SJCRH30 (cell line): ENCODE results near the gene CBFA2T3. TPM values are rescaled to one million over a fixed set of nuclear protein-coding genes. Genes with fewer than 3 reads are reported as not detected.
"Not testable (repeated sequence)": the region's sequence is repeated elsewhere in the genome, so short reads cannot be mapped to it uniquely, and the experiment has no call there.

Experiments used
- DNase-seq, 2 experiments: peaks; one replicate each; pipeline ENCODE4 v3.0.0-alpha.2; 2015 to 2020
- H3K27ac ChIP-seq: fragments of 250-450 bp; sonication (Bioruptor Pico); 2 replicates; pipeline ENCODE4 v1.5.1; 2020; ENCODE audit warnings: mild to moderate bottlenecking, moderate library complexity
- H3K27me3 ChIP-seq: fragments of 250-450 bp; sonication (Bioruptor Pico); 2 replicates; pipeline ENCODE4 v1.5.1; 2020; ENCODE audit warnings: mild to moderate bottlenecking, moderate library complexity
- H3K36me3 ChIP-seq: fragments of 250-450 bp; sonication (Bioruptor Pico); 2 replicates; pipeline ENCODE4 v1.5.1; 2020; ENCODE audit warnings: mild to moderate bottlenecking, moderate library complexity
- H3K4me1 ChIP-seq: fragments of 250-450 bp; sonication (Bioruptor Pico); 2 replicates; pipeline ENCODE4 v1.5.1; 2020; ENCODE audit warnings: mild to moderate bottlenecking, moderate library complexity
- H3K4me3 ChIP-seq: fragments of 250-450 bp; sonication (Bioruptor Pico); 2 replicates; pipeline ENCODE4 v1.5.1; 2020; ENCODE audit warnings: mild to moderate bottlenecking, moderate library complexity
- H3K9me3 ChIP-seq: fragments of 250-450 bp; sonication (Bioruptor Pico); replicated peaks from 2 replicates; pipeline ENCODE4 v1.5.1; 2020; ENCODE audit warnings: mild to moderate bottlenecking, moderate library complexity
- total RNA-seq: library from RNA; depleted of rRNA; stranded (reverse); fragments of >200 nt; shearing (Covaris generic); gene quantifications from 2 replicates; pipeline ENCODE4 v1.2.3, GENCODE V29; 2014

CBFA2T3 gene
- total RNA-seq, 1 experiment from 2014 or later = 3.5 TPM

GRCh38 chr16:88906020-88906419 lies 71.0 kb downstream of the CBFA2T3 start:
- H3K27me3 ChIP-seq = no peaks in the 10 kb centered on the region
- H3K36me3 ChIP-seq = no peaks in the 10 kb centered on the region
- H3K27ac ChIP-seq = no peak overlapping the region
- H3K4me1 ChIP-seq = no peaks in the 10 kb centered on the region
- no peak overlapping the region for H3K4me3 ChIP-seq
- H3K9me3 ChIP-seq = no peaks in the 10 kb centered on the region
- no peak for DNase-seq

DNA sequence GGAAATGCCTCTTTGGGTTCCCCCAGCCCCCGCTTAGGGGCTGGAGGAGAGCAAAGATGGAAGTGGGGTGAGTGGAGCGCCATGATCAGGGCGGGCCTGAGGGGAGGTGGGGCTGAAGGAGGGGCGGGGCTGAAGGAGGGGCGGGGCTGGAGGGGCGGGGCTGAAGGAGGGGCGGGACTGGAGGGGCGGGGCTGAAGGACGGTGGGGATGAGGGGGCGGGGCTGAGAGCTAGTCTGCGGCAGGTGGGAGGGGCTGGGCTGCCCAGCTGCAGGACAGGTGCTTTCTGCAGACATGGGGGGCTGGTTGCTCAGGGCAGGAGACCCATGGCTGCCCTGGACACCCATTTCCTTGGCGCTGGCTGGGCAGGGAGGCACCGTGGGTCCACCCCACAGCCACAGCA lies 71.4 kb downstream of the CBFA2T3 start:
- Histone ChIP-seq H3K27ac (no peak overlapping the region), H3K4me1 (no peaks in the 10 kb centered on the region), H3K36me3 (no peaks in the 10 kb centered on the region), H3K9me3 (no peaks in the 10 kb centered on the region), H3K4me3 (no peak overlapping the region), H3K27me3 (no peaks in the 10 kb centered on the region)
- DNase-seq = peak in 1 of 2 experiments; percentile 42

GRCh38 chr16:88904676-88905365 lies 72.2 kb downstream of the CBFA2T3 start:
- Histone ChIP-seq H3K4me3 (no peak overlapping the region), H3K27ac (no peak overlapping the region), H3K4me1 (no peaks in the 10 kb centered on the region)

GRCh38 chr16:88903267-88903666 lies 73.7 kb downstream of the CBFA2T3 start:
- no peaks in the 10 kb centered on the region for H3K9me3 ChIP-seq
- DNase-seq = peak; percentile 62 to 66
- no peaks in the 10 kb centered on the region for H3K4me1 ChIP-seq
- no peak overlapping the region for H3K4me3 ChIP-seq
- H3K27me3 ChIP-seq = no peaks in the 10 kb centered on the region
- no peaks in the 10 kb centered on the region for H3K36me3 ChIP-seq
- H3K27ac ChIP-seq = no peak overlapping the region

More at GRCh38 chr16:88904676-88905365, 72.2 kb downstream of the CBFA2T3 start:
- DNase-seq = no peak
- no peaks in the 10 kb centered on the region for H3K27me3 ChIP-seq
- no peaks in the 10 kb centered on the region for H3K9me3 ChIP-seq
- no peaks in the 10 kb centered on the region for H3K36me3 ChIP-seq

GRCh38 chr16:88902744-88903143 lies 74.3 kb downstream of the CBFA2T3 start:
- DNase-seq = no peak
- Histone ChIP-seq H3K9me3 (no peaks in the 10 kb centered on the region), H3K27me3 (no peaks in the 10 kb centered on the region), H3K27ac (no peak overlapping the region), H3K4me1 (no peaks in the 10 kb centered on the region), H3K4me3 (no peak overlapping the region), H3K36me3 (no peaks in the 10 kb centered on the region)

DNA sequence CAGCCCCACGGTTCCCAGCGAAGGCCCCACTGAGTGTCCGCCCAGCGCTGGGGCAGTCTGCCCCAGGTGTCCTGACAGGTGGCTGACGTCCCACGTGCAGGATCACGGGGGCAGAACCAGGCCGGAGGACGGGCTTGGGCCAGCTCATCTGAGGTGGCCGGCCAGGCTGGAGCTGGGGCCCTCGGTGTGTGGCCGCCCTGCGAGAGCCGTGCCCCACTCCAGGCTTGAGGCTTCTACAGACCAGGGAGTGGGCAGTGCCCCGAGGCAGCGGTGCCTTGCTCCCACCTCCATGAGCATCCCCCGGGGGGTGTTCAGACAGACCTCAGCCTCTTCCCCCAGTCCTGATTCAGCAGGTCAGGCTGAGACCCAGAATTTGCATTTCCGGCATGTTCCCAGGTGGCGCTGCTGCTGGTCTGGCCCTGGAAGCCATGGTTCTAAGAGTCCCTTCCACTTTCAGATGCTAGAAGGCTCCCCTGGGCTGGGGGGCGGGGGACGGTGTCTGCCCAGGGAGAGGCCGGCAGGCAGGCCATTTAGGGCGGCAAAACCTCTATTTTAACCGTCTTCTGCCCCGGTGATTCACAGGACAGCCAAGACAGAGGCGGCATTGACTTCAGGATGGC lies 75.2 kb downstream of the CBFA2T3 start:
- H3K9me3 ChIP-seq = no peaks in the 10 kb centered on the region
- DNase-seq = no peak
- no peak overlapping the region for H3K27ac ChIP-seq
- H3K4me3 ChIP-seq = no peak overlapping the region
- no peaks in the 10 kb centered on the region for H3K27me3 ChIP-seq
- no peaks in the 10 kb centered on the region for H3K4me1 ChIP-seq
- H3K36me3 ChIP-seq = no peaks in the 10 kb centered on the region

DNA sequence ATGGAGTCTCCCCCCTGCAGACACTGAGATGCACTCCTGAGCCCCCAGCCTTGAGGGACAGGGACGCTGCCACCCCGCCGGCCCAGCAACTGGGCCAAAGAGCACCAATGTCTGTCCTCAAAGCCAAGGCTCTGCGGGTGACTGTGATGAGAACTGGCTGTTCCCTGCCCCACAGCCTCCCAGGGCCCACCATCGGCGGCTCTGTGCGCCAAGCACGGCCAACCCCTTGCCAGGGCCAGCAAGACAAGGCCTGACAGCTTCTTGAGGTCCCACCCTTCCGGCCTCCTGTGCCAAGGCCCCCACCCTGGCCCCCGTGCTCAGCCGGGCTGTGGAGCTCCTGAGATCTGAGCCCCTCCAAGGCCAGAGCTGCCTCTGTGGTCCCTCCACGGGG lies 76.3 kb downstream of the CBFA2T3 start:
- no peaks in the 10 kb centered on the region for H3K27me3 ChIP-seq
- H3K36me3 ChIP-seq = no peaks in the 10 kb centered on the region
- no peaks in the 10 kb centered on the region for H3K9me3 ChIP-seq
- H3K27ac ChIP-seq = no peak overlapping the region
- H3K4me1 ChIP-seq = no peaks in the 10 kb centered on the region
- H3K4me3 ChIP-seq = no peak overlapping the region
- DNase-seq = no peak

GRCh38 chr16:88899901-88900661 lies 76.9 kb downstream of the CBFA2T3 start:
- H3K36me3 ChIP-seq = no peaks in the 10 kb centered on the region
- no peak overlapping the region for H3K27ac ChIP-seq
- no peaks in the 10 kb centered on the region for H3K27me3 ChIP-seq
- no peak for DNase-seq
- no peaks in the 10 kb centered on the region for H3K9me3 ChIP-seq
- no peak overlapping the region for H3K4me3 ChIP-seq
- H3K4me1 ChIP-seq = no peaks in the 10 kb centered on the region

DNA sequence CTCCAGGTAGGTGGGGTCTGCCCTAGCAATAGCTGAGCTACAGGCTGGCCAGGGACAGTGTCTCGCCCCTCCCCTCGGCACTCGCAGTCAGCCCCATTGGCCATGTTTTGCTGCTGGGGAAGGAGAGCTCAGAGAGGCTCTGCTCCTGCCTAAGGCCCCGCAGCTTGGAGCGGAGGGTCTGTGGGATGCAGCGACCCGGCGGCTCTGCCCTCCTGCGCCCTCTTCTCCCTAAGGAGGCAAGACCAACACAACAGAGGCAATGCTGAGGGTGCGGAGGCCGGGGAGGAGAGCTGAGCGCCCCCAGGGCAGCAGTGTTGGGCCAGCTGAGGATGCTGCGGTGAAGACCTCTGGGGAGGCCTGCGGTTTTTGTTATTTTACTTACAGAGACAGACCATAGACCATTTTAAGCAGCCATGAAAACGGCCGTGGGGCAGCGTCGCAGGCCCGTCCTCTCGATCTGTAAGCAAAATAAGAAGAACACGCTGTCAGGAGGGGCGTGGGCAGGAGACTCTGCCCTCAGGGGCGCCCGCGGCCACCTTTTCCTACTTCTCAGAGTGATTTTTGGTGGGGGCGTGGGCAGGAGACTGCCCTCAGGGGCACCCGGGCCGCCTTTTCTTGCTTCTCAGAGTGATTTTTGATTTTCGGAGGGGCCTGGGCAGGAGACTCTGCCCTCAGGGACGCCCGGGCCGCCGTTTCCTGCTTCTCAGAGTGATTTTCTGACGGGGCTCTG lies 79.1 kb downstream of the CBFA2T3 start:
- H3K9me3 ChIP-seq = no peaks in the 10 kb centered on the region
- DNase-seq = no peak
- no peak overlapping the region for H3K4me3 ChIP-seq
- H3K27me3 ChIP-seq = no peaks in the 10 kb centered on the region
- no peaks in the 10 kb centered on the region for H3K36me3 ChIP-seq
- H3K27ac ChIP-seq = no peak overlapping the region
- H3K4me1 ChIP-seq = no peaks in the 10 kb centered on the region

GRCh38 chr16:88896238-88897070 lies 80.6 kb downstream of the CBFA2T3 start:
- Histone ChIP-seq H3K27ac (no peak overlapping the region), H3K4me3 (no peak overlapping the region), H3K36me3 (no peaks in the 10 kb centered on the region), H3K9me3 (no peaks in the 10 kb centered on the region), H3K27me3 (no peaks in the 10 kb centered on the region), H3K4me1 (no peaks in the 10 kb centered on the region)
- no peak for DNase-seq

GRCh38 chr16:88895335-88895734 lies 81.7 kb downstream of the CBFA2T3 start:
- DNase-seq = no peak

DNA sequence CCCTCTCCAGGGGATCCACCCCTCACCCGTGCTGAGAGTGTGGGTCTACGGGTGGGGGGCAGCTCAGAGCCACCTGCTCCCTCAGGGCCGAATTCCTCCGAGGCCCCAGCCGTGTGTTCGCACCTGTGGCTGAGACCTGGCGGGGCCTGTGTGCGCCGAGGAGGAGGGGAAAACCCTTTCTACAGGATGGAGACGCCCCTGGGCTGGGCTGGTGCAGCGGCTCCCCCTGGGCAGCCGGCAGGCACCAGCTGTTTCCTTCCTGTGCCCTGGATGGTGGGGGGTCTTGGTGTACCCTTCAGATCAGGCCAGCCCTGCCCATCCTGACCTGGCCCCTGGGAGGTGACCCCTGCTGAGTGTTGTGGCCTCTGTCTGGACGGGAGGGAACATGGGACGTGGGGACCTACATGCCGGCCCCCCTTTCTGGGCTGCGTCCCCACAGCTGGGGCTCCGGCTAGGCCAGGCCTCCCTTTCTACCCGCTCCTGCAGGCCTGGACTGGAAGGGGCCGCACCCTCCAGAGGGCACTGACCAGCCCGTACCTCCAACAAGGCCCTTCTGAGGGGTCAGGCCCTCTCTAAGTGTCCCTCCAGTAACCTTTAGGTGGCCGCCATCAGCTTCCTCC lies 82.2 kb downstream of the CBFA2T3 start:
- no peaks in the 10 kb centered on the region for H3K36me3 ChIP-seq
- H3K4me3 ChIP-seq = no peak overlapping the region
- H3K27me3 ChIP-seq = no peaks in the 10 kb centered on the region
- no peaks in the 10 kb centered on the region for H3K4me1 ChIP-seq
- H3K27ac ChIP-seq = no peak overlapping the region
- no peak for DNase-seq
- H3K9me3 ChIP-seq = no peaks in the 10 kb centered on the region

More at GRCh38 chr16:88895335-88895734, 81.7 kb downstream of the CBFA2T3 start:
- H3K4me1 ChIP-seq = no peaks in the 10 kb centered on the region
- no peaks in the 10 kb centered on the region for H3K9me3 ChIP-seq
- no peaks in the 10 kb centered on the region for H3K36me3 ChIP-seq
- no peak overlapping the region for H3K4me3 ChIP-seq
- no peak overlapping the region for H3K27ac ChIP-seq
- no peaks in the 10 kb centered on the region for H3K27me3 ChIP-seq

GRCh38 chr16:88894266-88894665 lies 82.7 kb downstream of the CBFA2T3 start:
- DNase-seq, H3K9me3 ChIP-seq, H3K4me1 ChIP-seq, H3K27ac ChIP-seq, H3K4me3 ChIP-seq, H3K27me3 ChIP-seq, H3K36me3 ChIP-seq: not testable (repeated sequence)
